Measurements from ENCODE around the gene USP9X.
"Not testable (repeated sequence)": the region's sequence is repeated elsewhere in the genome, so short reads cannot be mapped to it uniquely, and the experiment has no call there.

Gene USP9X

GRCh38 chrX:41145920-41146608 is 60.8 kb downstream of the USP9X start:
- H2AFZ ChIP-seq (ENCODE audit: low read depth, low read length) = no peak overlapping the region

GRCh38 chrX:41148553-41148952 is 63.3 kb downstream of the USP9X start:
- no peak overlapping the region for H3K27ac ChIP-seq (ENCODE audit: low read length)
- H3K36me3 ChIP-seq (replicated peaks; ENCODE audit: low read depth, low read length) = peaks cover 36% of the 10 kb centered on the region
- no peak overlapping the region for H2AFZ ChIP-seq (ENCODE audit: low read depth, low read length)
- no peak for TF ChIP-seq CTCF (IDR thresholded peaks at IDR 0.05; ENCODE audit: low read depth, low read length)
- TF ChIP-seq EZH2phosphoT487 (IDR thresholded peaks at IDR 0.05; ENCODE audit: low read depth) = no peak
- no peaks in the 10 kb centered on the region for H3K79me2 ChIP-seq (ENCODE audit: low read length)
- H4K20me1 ChIP-seq (ENCODE audit: insufficient read depth, low read length) = peaks cover 9% of the 10 kb centered on the region; the same call in 1 of the 2 replicates
- no peak overlapping the region for H3K9ac ChIP-seq (ENCODE audit: low read length)
- no peak overlapping the region for H3K4me2 ChIP-seq (ENCODE audit: low read length)
- no peak overlapping the region for H3K4me3 ChIP-seq (ENCODE audit: low read length)
- no peaks in the 10 kb centered on the region for H3K27me3 ChIP-seq (ENCODE audit: low read depth, low read length)
- no peaks in the 10 kb centered on the region for H3K9me3 ChIP-seq (ENCODE audit: insufficient read depth, low read length)
- H3K4me1 ChIP-seq (ENCODE audit: low read length) = peaks cover 8% of the 10 kb centered on the region

More at GRCh38 chrX:41145920-41146608, 60.8 kb downstream of the USP9X start:
- no peaks in the 10 kb centered on the region for H3K9me3 ChIP-seq (ENCODE audit: insufficient read depth, low read length)
- no peaks in the 10 kb centered on the region for H3K27me3 ChIP-seq (ENCODE audit: low read depth, low read length)
- TF ChIP-seq CTCF (IDR thresholded peaks at IDR 0.05; ENCODE audit: low read depth, low read length) = no peak
- no peak for TF ChIP-seq EZH2phosphoT487 (IDR thresholded peaks at IDR 0.05; ENCODE audit: low read depth)
- H3K9ac ChIP-seq (ENCODE audit: low read length) = no peak overlapping the region
- H3K4me2 ChIP-seq (ENCODE audit: low read length) = no peak overlapping the region
- H3K4me3 ChIP-seq (ENCODE audit: low read length) = no peak overlapping the region
- no peaks in the 10 kb centered on the region for H3K79me2 ChIP-seq (ENCODE audit: low read length)
- no peak overlapping the region for H3K27ac ChIP-seq (ENCODE audit: low read length)
- H3K36me3 ChIP-seq (replicated peaks; ENCODE audit: low read depth, low read length) = peaks cover 29% of the 10 kb centered on the region
- H4K20me1 ChIP-seq (ENCODE audit: insufficient read depth, low read length) = peaks cover 13% of the 10 kb centered on the region; the same call in 1 of the 2 replicates
- no peaks in the 10 kb centered on the region for H3K4me1 ChIP-seq (ENCODE audit: low read length)

GRCh38 chrX:41150043-41150442 is 64.8 kb downstream of the USP9X start:
- no peak for TF ChIP-seq EZH2phosphoT487 (IDR thresholded peaks at IDR 0.05; ENCODE audit: low read depth)
- no peak for TF ChIP-seq CTCF (IDR thresholded peaks at IDR 0.05; ENCODE audit: low read depth, low read length)
- Histone ChIP-seq H3K79me2 (ENCODE audit: low read length) (no peaks in the 10 kb centered on the region), H3K9ac (ENCODE audit: low read length) (no peak overlapping the region), H3K27ac (ENCODE audit: low read length) (no peak overlapping the region), H3K27me3 (ENCODE audit: low read depth, low read length) (no peaks in the 10 kb centered on the region), H4K20me1 (ENCODE audit: insufficient read depth, low read length) (peaks cover 13% of the 10 kb centered on the region; the same call in 1 of the 2 replicates), H3K4me1 (ENCODE audit: low read length) (peaks cover 8% of the 10 kb centered on the region), H2AFZ (ENCODE audit: low read depth, low read length) (no peak overlapping the region), H3K4me2 (ENCODE audit: low read length) (no peak overlapping the region), H3K36me3 (replicated peaks; ENCODE audit: low read depth, low read length) (peaks cover 47% of the 10 kb centered on the region), H3K4me3 (ENCODE audit: low read length) (no peak overlapping the region), H3K9me3 (ENCODE audit: insufficient read depth, low read length) (no peaks in the 10 kb centered on the region)

- not testable (repeated sequence) for H3K27ac ChIP-seq (ENCODE audit: low read length); H3K9me3 ChIP-seq (ENCODE audit: insufficient read depth, low read length); H3K4me2 ChIP-seq (ENCODE audit: low read length); H3K79me2 ChIP-seq (ENCODE audit: low read length); H3K9ac ChIP-seq (ENCODE audit: low read length); H3K27me3 ChIP-seq (ENCODE audit: low read depth, low read length); H2AFZ ChIP-seq (ENCODE audit: low read depth, low read length); H4K20me1 ChIP-seq (ENCODE audit: insufficient read depth, low read length); H3K4me3 ChIP-seq (ENCODE audit: low read length); H3K4me1 ChIP-seq (ENCODE audit: low read length)
- H3K36me3 ChIP-seq (replicated peaks; ENCODE audit: low read depth, low read length) = peaks cover 52% of the 10 kb centered on the region
These were observed 66.5 kb downstream of the USP9X start for GRCh38 chrX:41151726-41152125.
